A673 (cell line): Measurements from ENCODE around the gene CBX4. TPM values are rescaled to one million over a fixed set of nuclear protein-coding genes. Genes with fewer than 3 reads are reported as not detected.

Experiments
- BruUV-seq: library from RNA; stranded (reverse); fragments of 400-500 nt; replicated peaks from 2 replicates; lab custom pipeline; 2021; lab: Mats Ljungman, UMichigan
- CTCF ChIA-PET: fragments of 300-600 bp; sonication (Branson Sonifier 250); formaldehyde crosslinking; loops from one replicate; lab custom pipeline; 2022; ENCODE audit warnings: antibody characterized with exemption; lab: Charles Lee
- POLR2A ChIA-PET: fragments of 300-600 bp; sonication (Branson Sonifier 250); formaldehyde crosslinking; loops from one replicate; lab custom pipeline; 2022; ENCODE audit warnings: antibody characterized with exemption; ENCODE audit not compliant: low non-redundant PET; lab: Charles Lee
- DNase-seq: peaks from one replicate; pipeline ENCODE4 v3.0.0-alpha.2; 2015; ENCODE audit warnings: low spot score
- H3K27ac ChIP-seq: fragments of 200-600 bp; sonication (generic); 2 replicates; pipeline ENCODE4 v1.5.1; 2016; ENCODE audit warnings: mixed run types, low read depth, mild to moderate bottlenecking, mixed read lengths, antibody characterized with exemption, low read length; ENCODE audit not compliant: poor library complexity, severe bottlenecking
- H3K27me3 ChIP-seq: fragments of 200-600 bp; sonication (generic); replicated peaks from 2 replicates; pipeline ENCODE4 v1.6.1; 2017; ENCODE audit warnings: mixed run types, low read depth, mild to moderate bottlenecking, mixed read lengths, antibody characterized with exemption, low read length; ENCODE audit not compliant: insufficient read depth, poor library complexity
- H3K36me3 ChIP-seq: fragments of 200-600 bp; sonication (generic); 2 replicates; pipeline ENCODE4 v1.6.1; 2016; ENCODE audit warnings: mixed run types, mild to moderate bottlenecking, mixed read lengths, antibody characterized with exemption, low read length; ENCODE audit not compliant: insufficient read depth, poor library complexity, severe bottlenecking
- H3K4me1 ChIP-seq: fragments of 200-600 bp; sonication (generic); 2 replicates; pipeline ENCODE4 v1.6.1; 2017; ENCODE audit warnings: mixed run types, mild to moderate bottlenecking, mixed read lengths, antibody characterized with exemption, low read length; ENCODE audit not compliant: insufficient read depth, poor library complexity, severe bottlenecking
- H3K4me3 ChIP-seq: fragments of 200-600 bp; sonication (generic); 2 replicates; pipeline ENCODE4 v1.5.1; 2016; ENCODE audit warnings: low read depth, mixed run types, mild to moderate bottlenecking, mixed read lengths, low read length; ENCODE audit not compliant: poor library complexity, severe bottlenecking
- H3K9me3 ChIP-seq: fragments of 200-600 bp; sonication (generic); 2 replicates; pipeline ENCODE4 v1.6.1; 2016; ENCODE audit warnings: mixed run types, low read depth, mild to moderate bottlenecking, mixed read lengths, antibody characterized with exemption, low read length; ENCODE audit not compliant: poor library complexity, severe bottlenecking
- CTCF ChIP-seq: fragments of 300-800, 200-600 bp; sonication (generic); conservative IDR thresholded peaks from 2 replicates; pipeline ENCODE4 v1.5.1; 2017; ENCODE audit warnings: low read depth, mild to moderate bottlenecking, antibody characterized with exemption, low read length, moderate library complexity, mixed read lengths
- EZH2 ChIP-seq: fragments of 200-600 bp; sonication (generic); IDR thresholded peaks from 2 replicates; pipeline ENCODE4 v1.6.1; 2017; ENCODE audit warnings: borderline replicate concordance, low read depth, mild to moderate bottlenecking, mixed read lengths, antibody characterized with exemption, low read length; ENCODE audit not compliant: poor library complexity, severe bottlenecking
- intact Hi-C: fragments of 100-400 bp; cut with micrococcal nuclease; formaldehyde crosslinking; loops from one replicate; pipeline ENCODE4 v1.10.0; 2022; ENCODE audit not compliant: unreplicated experiment
- total RNA-seq: library from RNA; stranded (reverse); gene quantifications from 2 replicates; pipeline ENCODE4 v1.2.3, GENCODE V29; 2021

Gene CBX4
- total RNA-seq, 1 experiment from 2014 or later, result 42.6 TPM

- no TSS peak for BruUV-seq
- POLR2A ChIA-PET, result no interaction called here
These were observed 44.0 kb upstream of the CBX4 start for GRCh38 chr17:79883202-79883601.

GRCh38 chr17:79878329-79878947 is 39.2 kb upstream of the CBX4 start:
- no peak for DNase-seq

More at GRCh38 chr17:79883202-79883601, 44.0 kb upstream of the CBX4 start:
- TF ChIP-seq EZH2, result no peak
- no peak for TF ChIP-seq CTCF
- H3K4me3 ChIP-seq, result no peak overlapping the region
- H3K9me3 ChIP-seq, result no peaks in the 10 kb centered on the region
- CTCF ChIA-PET, result no interaction called here
- no peak for DNase-seq
- H3K27ac ChIP-seq, result no peak overlapping the region
- H3K27me3 ChIP-seq, result no peaks in the 10 kb centered on the region
- no peaks in the 10 kb centered on the region for H3K36me3 ChIP-seq
- H3K4me1 ChIP-seq, result no peaks in the 10 kb centered on the region
- intact Hi-C loops, result no loop called here

GRCh38 chr17:79877041-79877440 is 37.8 kb upstream of the CBX4 start:
- no peaks in the 10 kb centered on the region for H3K9me3 ChIP-seq
- DNase-seq, result no peak
- no peak for TF ChIP-seq EZH2
- no peak for TF ChIP-seq CTCF
- no peak overlapping the region for H3K27ac ChIP-seq
- ChIA-PET CTCF (no interaction called here), POLR2A (no interaction called here)
- H3K27me3 ChIP-seq, result no peaks in the 10 kb centered on the region
- intact Hi-C loops, result no loop called here
- no peaks in the 10 kb centered on the region for H3K36me3 ChIP-seq
- H3K4me1 ChIP-seq, result no peaks in the 10 kb centered on the region
- BruUV-seq, result no TSS peak
- no peak overlapping the region for H3K4me3 ChIP-seq

More at GRCh38 chr17:79878329-79878947, 39.2 kb upstream of the CBX4 start:
- Histone ChIP-seq H3K36me3 (no peaks in the 10 kb centered on the region), H3K27me3 (no peaks in the 10 kb centered on the region), H3K27ac (no peak overlapping the region), H3K4me3 (no peak overlapping the region), H3K9me3 (no peaks in the 10 kb centered on the region), H3K4me1 (no peaks in the 10 kb centered on the region)
- CTCF ChIA-PET, result no interaction called here
- BruUV-seq, result no TSS peak
- POLR2A ChIA-PET, result no interaction called here
- intact Hi-C loops, result no loop called here
- TF ChIP-seq EZH2 (no peak), CTCF (no peak)
